OCI-LY3 (cell line): ENCODE data around the gene HOTAIR.

Source experiments
- CTCF ChIP-seq: fragments of 200-600, 300-600 bp; sonication (generic); IDR thresholded peaks from 2 replicates; pipeline ENCODE4 v1.5.1; 2014; ENCODE audit warnings: antibody characterized with exemption, low read length, low read depth
- EZH2phosphoT487 ChIP-seq: fragments of 200-600 bp; shearing (Covaris generic); IDR thresholded peaks from 2 replicates; pipeline ENCODE4 v1.6.1; 2018; ENCODE audit warnings: antibody characterized with exemption, mixed run types, low read depth

- no peak for TF ChIP-seq CTCF
- no peak for TF ChIP-seq EZH2phosphoT487
Observed at GRCh38 chr12:54010053-54010971, 35.6 kb upstream of the HOTAIR start.
